Ovary (tissue), 3 donors: ENCODE measurements around the gene GPSM1.

ENCODE experiments used
- EP300 ChIP-seq: sonication (generic); formaldehyde crosslinking; IDR thresholded peaks from one replicate; pipeline ENCODE4 v1.6.1; 2017; ENCODE audit warnings: antibody characterized with exemption
- POLR2A ChIP-seq: fragments of 450-650 bp; IDR thresholded peaks from one replicate; pipeline ENCODE4 v1.6.1; 2017; ENCODE audit warnings: antibody characterized with exemption, mild to moderate bottlenecking, moderate library complexity
- TF ChIP-seq, protein P1 (sequence below), 3 donors: fragments of 450-650 bp in 2 of 3; fragments of 200-600 bp in 1 of 3; IDR thresholded peaks; one replicate each; pipeline versions ENCODE4 v1.5.1 to v1.8.0; 2016 to 2022; ENCODE audit warnings: antibody characterized with exemption in 3 of 3, mild to moderate bottlenecking in 1 of 3
- donor health status: DM: no; HTN: no; CAD: no.

DNA sequence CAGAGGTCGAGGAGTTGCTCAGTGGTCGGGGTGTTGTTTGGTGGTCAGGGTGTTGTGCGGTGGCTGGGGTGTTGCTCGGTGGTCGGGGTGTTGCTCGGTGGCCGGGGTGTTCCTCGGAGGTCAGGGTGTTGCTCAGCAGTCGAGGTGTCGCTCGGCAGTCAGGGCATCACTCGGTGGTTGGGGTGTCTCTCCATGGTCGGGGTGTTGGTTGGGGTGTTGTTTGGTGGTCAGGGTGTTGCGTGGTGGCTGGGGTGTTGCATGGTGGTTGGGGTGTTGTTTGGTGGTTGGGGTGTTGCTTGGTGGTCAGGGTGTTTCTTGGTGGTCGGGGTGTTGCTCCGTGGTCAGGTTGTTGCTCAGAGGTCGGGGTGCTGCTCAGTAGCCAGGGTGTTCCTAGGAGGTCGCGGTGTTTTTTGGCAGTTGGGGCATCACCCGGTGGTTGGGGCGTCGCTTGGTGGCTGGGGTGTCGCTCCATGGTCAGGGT, 11.0 kb upstream of the GPSM1 start:
- TF ChIP-seq, protein P1, sequence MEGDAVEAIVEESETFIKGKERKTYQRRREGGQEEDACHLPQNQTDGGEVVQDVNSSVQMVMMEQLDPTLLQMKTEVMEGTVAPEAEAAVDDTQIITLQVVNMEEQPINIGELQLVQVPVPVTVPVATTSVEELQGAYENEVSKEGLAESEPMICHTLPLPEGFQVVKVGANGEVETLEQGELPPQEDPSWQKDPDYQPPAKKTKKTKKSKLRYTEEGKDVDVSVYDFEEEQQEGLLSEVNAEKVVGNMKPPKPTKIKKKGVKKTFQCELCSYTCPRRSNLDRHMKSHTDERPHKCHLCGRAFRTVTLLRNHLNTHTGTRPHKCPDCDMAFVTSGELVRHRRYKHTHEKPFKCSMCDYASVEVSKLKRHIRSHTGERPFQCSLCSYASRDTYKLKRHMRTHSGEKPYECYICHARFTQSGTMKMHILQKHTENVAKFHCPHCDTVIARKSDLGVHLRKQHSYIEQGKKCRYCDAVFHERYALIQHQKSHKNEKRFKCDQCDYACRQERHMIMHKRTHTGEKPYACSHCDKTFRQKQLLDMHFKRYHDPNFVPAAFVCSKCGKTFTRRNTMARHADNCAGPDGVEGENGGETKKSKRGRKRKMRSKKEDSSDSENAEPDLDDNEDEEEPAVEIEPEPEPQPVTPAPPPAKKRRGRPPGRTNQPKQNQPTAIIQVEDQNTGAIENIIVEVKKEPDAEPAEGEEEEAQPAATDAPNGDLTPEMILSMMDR (IDR thresholded peaks at IDR 0.05), result no peak
- TF ChIP-seq POLR2A, result no peak
- no peak for TF ChIP-seq EP300
